ENCODE measurements around the gene HBM. TPM values are rescaled to one million over a fixed set of nuclear protein-coding genes. Genes with fewer than 3 reads are reported as not detected.

The HBM gene
- total and polyA plus RNA-seq, 2 experiments from 2014 or later: not detected

DNA sequence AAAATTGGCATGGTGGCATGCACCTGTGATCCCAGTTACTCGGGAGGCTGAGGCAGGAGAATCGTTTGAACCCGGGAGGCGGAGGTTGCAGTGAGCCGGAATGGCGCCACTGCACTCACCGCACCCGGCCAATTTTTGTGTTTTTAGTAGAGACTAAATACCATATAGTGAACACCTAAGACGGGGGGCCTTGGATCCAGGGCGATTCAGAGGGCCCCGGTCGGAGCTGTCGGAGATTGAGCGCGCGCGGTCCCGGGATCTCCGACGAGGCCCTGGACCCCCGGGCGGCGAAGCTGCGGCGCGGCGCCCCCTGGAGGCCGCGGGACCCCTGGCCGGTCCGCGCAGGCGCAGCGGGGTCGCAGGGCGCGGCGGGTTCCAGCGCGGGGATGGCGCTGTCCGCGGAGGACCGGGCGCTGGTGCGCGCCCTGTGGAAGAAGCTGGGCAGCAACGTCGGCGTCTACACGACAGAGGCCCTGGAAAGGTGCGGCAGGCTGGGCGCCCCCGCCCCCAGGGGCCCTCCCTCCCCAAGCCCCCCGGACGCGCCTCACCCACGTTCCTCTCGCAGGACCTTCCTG is 14.4 kb downstream of the HBM start, which contains the start of gene HBQ1:
HBQ1 (plus strand) TSS at position 359 of the 575 bp plus-strand sequence; CDS start at position 387, 28 bp downstream.
- H3K27ac ChIP-seq: no peak within 1 kb of the TSS
- H2AFZ ChIP-seq: peak within 1 kb of the TSS; percentile 40
- no peaks in the 10 kb centered on the region for H3K9me2 ChIP-seq (replicated peaks; ENCODE audit: insufficient read depth)
- H3K9me3 ChIP-seq (ENCODE audit: low read depth): no peaks in the 10 kb centered on the region
- peaks cover 11% of the 10 kb centered on the region for H3K4me1 ChIP-seq (ENCODE audit: insufficient read depth)
- peaks cover 4% of the 10 kb centered on the region for H4K20me1 ChIP-seq (ENCODE audit: insufficient read depth, poor library complexity, severe bottlenecking)
- 17% methylated on average over 37 of the region's 59 CpGs for WGBS (ENCODE audit: low lambda C conversion rate, missing lambda C conversion rate)
- TF ChIP-seq CTCF (IDR thresholded peaks at IDR 0.05; ENCODE audit: poor library complexity): peak; percentile 26
- TF ChIP-seq EZH2phosphoT487 (IDR thresholded peaks at IDR 0.05; ENCODE audit: low read depth, severe bottlenecking, unreplicated experiment): no peak
- H3K4me3 ChIP-seq: no peak within 1 kb of the TSS
- peak within 1 kb of the TSS; percentile 96 for H3K4me2 ChIP-seq
- H3K36me3 ChIP-seq (replicated peaks; ENCODE audit: insufficient read depth, low read depth): no peaks in the 10 kb centered on the region
- peak; percentile 66 for DNase-seq (ENCODE audit: low spot score)
- H3K79me2 ChIP-seq: no peaks in the 10 kb centered on the region
- peaks cover 34% of the 10 kb centered on the region for H3K27me3 ChIP-seq

- no peaks in the 10 kb centered on the region for H3K79me2 ChIP-seq
- no peaks in the 10 kb centered on the region for H3K9me3 ChIP-seq (ENCODE audit: low read depth)
- H3K4me1 ChIP-seq (ENCODE audit: insufficient read depth): peaks cover 11% of the 10 kb centered on the region
- WGBS (ENCODE audit: low lambda C conversion rate, missing lambda C conversion rate): 6% methylated on average over 71 of the region's 89 CpGs
- TF ChIP-seq EZH2 (IDR thresholded peaks at IDR 0.05; ENCODE audit: borderline replicate concordance): no peak
- TF ChIP-seq EZH2phosphoT487 (IDR thresholded peaks at IDR 0.05; ENCODE audit: low read depth, severe bottlenecking, unreplicated experiment): no peak
- TF ChIP-seq CTCF (IDR thresholded peaks at IDR 0.05; ENCODE audit: poor library complexity): no peak
- no peaks in the 10 kb centered on the region for H3K36me3 ChIP-seq (replicated peaks; ENCODE audit: insufficient read depth, low read depth)
- H3K27me3 ChIP-seq: peaks cover 29% of the 10 kb centered on the region
- H2AFZ ChIP-seq: peak overlapping the region; percentile 40
- H3K27ac ChIP-seq: no peak overlapping the region
- DNase-seq (ENCODE audit: low spot score): peak; percentile 85
- H3K9me2 ChIP-seq (replicated peaks; ENCODE audit: insufficient read depth): no peaks in the 10 kb centered on the region
- no peak overlapping the region for H3K4me3 ChIP-seq
- H4K20me1 ChIP-seq (ENCODE audit: insufficient read depth, poor library complexity, severe bottlenecking): peaks cover 4% of the 10 kb centered on the region
- peak overlapping the region; percentile 96 for H3K4me2 ChIP-seq
These were observed 15.1 kb downstream of the HBM start for GRCh38 chr16:180681-181564.

- Histone ChIP-seq H4K20me1 (ENCODE audit: insufficient read depth, poor library complexity, severe bottlenecking) (peaks cover 4% of the 10 kb centered on the region), H3K9me3 (ENCODE audit: low read depth) (no peaks in the 10 kb centered on the region), H3K27me3 (peaks cover 29% of the 10 kb centered on the region), H3K4me3 (no peak overlapping the region), H3K79me2 (no peaks in the 10 kb centered on the region), H3K4me2 (peak overlapping the region; percentile 96), H3K4me1 (ENCODE audit: insufficient read depth) (peaks cover 11% of the 10 kb centered on the region), H2AFZ (no peak overlapping the region), H3K27ac (no peak overlapping the region), H3K9me2 (replicated peaks; ENCODE audit: insufficient read depth) (no peaks in the 10 kb centered on the region), H3K36me3 (replicated peaks; ENCODE audit: insufficient read depth, low read depth) (no peaks in the 10 kb centered on the region)
- 25% methylated on average over 22 of the region's 22 CpGs for WGBS (ENCODE audit: low lambda C conversion rate, missing lambda C conversion rate)
- TF ChIP-seq EZH2 (IDR thresholded peaks at IDR 0.05; ENCODE audit: borderline replicate concordance) (no peak), CTCF (IDR thresholded peaks at IDR 0.05; ENCODE audit: poor library complexity) (peak; percentile 93)
- no peak for DNase-seq (ENCODE audit: low spot score)
These were observed 15.8 kb downstream of the HBM start for GRCh38 chr16:181565-182021.

Measured in hepatocyte (in vitro differentiated cells).